GM18499 (cell line): ENCODE data around the gene UBE2E1.

Experiments used
- ATAC-seq: cut with Tn5 transposase; IDR thresholded peaks from one replicate; pipeline ENCODE4 v1.9.1; 2021; ENCODE audit warnings: moderate number of reproducible peaks; ENCODE audit not compliant: insufficient read depth, unreplicated experiment

The UBE2E1 gene

GRCh38 chr3:23938688-23939087 lies 132.9 kb downstream of the UBE2E1 start:
- ATAC-seq, result no peak

- ATAC-seq, result no peak
Observed at GRCh38 chr3:23940775-23941174, 135.0 kb downstream of the UBE2E1 start.
